Measurements from ENCODE around the gene SNAP29.
"Not testable (repeated sequence)": the region's sequence is repeated elsewhere in the genome, so short reads cannot be mapped to it uniquely, and the experiment has no call there.

SNAP29 gene

GRCh38 chr22:20873214-20873613 lies 14.4 kb downstream of the SNAP29 start:
- no peak for ATAC-seq
- Mint-ChIP-seq H3K9me3 (no peaks in the 10 kb centered on the region), H3K27me3 (no peaks in the 10 kb centered on the region), H3K27ac (peak overlapping the region in 1 of 2 donors; percentile 16), H3K4me1 (no peaks in the 10 kb centered on the region), H3K4me3 (no peak overlapping the region)
- no peak for DNase-seq

GRCh38 chr22:20875296-20875695 lies 16.5 kb downstream of the SNAP29 start:
- no peaks in the 10 kb centered on the region for H3K27me3 Mint-ChIP-seq
- no peak for DNase-seq
- no peak for ATAC-seq
- no peak overlapping the region for H3K4me3 Mint-ChIP-seq
- H3K4me1 Mint-ChIP-seq, result no peaks in the 10 kb centered on the region
- no peaks in the 10 kb centered on the region for H3K9me3 Mint-ChIP-seq
- H3K27ac Mint-ChIP-seq, result peak overlapping the region in 1 of 2 donors; percentile 5

- Mint-ChIP-seq H3K4me3 (no peak overlapping the region), H3K27ac (peak overlapping the region in 1 of 2 donors; percentile 64), H3K4me1 (no peaks in the 10 kb centered on the region), H3K27me3 (no peaks in the 10 kb centered on the region), H3K9me3 (no peaks in the 10 kb centered on the region)
- ATAC-seq, result no peak
- DNase-seq, result no peak
Measured at GRCh38 chr22:20877715-20878114, 18.9 kb downstream of the SNAP29 start.

GRCh38 chr22:20881231-20881630 lies 22.4 kb downstream of the SNAP29 start:
- no peaks in the 10 kb centered on the region for H3K9me3 Mint-ChIP-seq
- no peaks in the 10 kb centered on the region for H3K27me3 Mint-ChIP-seq
- DNase-seq (no peak), ATAC-seq (no peak)
- no peak overlapping the region for H3K27ac Mint-ChIP-seq
- H3K4me1 Mint-ChIP-seq, result peaks cover 6% of the 10 kb centered on the region
- no peak overlapping the region for H3K4me3 Mint-ChIP-seq

GRCh38 chr22:20881869-20882815 lies 23.3 kb downstream of the SNAP29 start:
- ATAC-seq, result no peak
- Mint-ChIP-seq H3K4me1 (peaks cover 6% of the 10 kb centered on the region), H3K9me3 (no peaks in the 10 kb centered on the region), H3K27ac (peak overlapping the region in 1 of 2 donors; percentile 40), H3K27me3 (no peaks in the 10 kb centered on the region), H3K4me3 (no peak overlapping the region)
- DNase-seq, result no peak

- Mint-ChIP-seq H3K4me3 (no peak overlapping the region), H3K27me3 (no peaks in the 10 kb centered on the region), H3K27ac (no peak overlapping the region), H3K4me1 (peaks cover 6% of the 10 kb centered on the region), H3K9me3 (no peaks in the 10 kb centered on the region)
- ATAC-seq (no peak), DNase-seq (no peak)
Measured at GRCh38 chr22:20882855-20883254, 24.0 kb downstream of the SNAP29 start.

- peak overlapping the region; percentile 32 to 76 for H3K27ac Mint-ChIP-seq
- H3K9me3 Mint-ChIP-seq, result no peaks in the 10 kb centered on the region
- no peak for ATAC-seq
- peaks cover 6% of the 10 kb centered on the region for H3K4me1 Mint-ChIP-seq
- H3K27me3 Mint-ChIP-seq, result no peaks in the 10 kb centered on the region
- DNase-seq, result no peak
- no peak overlapping the region for H3K4me3 Mint-ChIP-seq
Measured at GRCh38 chr22:20884454-20884853, 25.6 kb downstream of the SNAP29 start.

GRCh38 chr22:20885017-20885556 lies 26.3 kb downstream of the SNAP29 start:
- no peak for ATAC-seq
- peak overlapping the region in 1 of 2 donors; percentile 81 for H3K27ac Mint-ChIP-seq
- H3K4me3 Mint-ChIP-seq, result no peak overlapping the region
- no peaks in the 10 kb centered on the region for H3K9me3 Mint-ChIP-seq
- no peaks in the 10 kb centered on the region for H3K27me3 Mint-ChIP-seq
- DNase-seq, result no peak
- peaks cover 6% of the 10 kb centered on the region for H3K4me1 Mint-ChIP-seq

- peak; percentile 69 for ATAC-seq
- Mint-ChIP-seq H3K4me3 (no peak overlapping the region), H3K9me3 (no peaks in the 10 kb centered on the region), H3K27me3 (no peaks in the 10 kb centered on the region), H3K4me1 (peaks cover 6% of the 10 kb centered on the region), H3K27ac (peak overlapping the region in 1 of 2 donors; percentile 81)
- peak; percentile 12 to 36 for DNase-seq
Measured at GRCh38 chr22:20885557-20886323, 26.9 kb downstream of the SNAP29 start.

- no peaks in the 10 kb centered on the region for H3K9me3 Mint-ChIP-seq
- H3K27me3 Mint-ChIP-seq, result no peaks in the 10 kb centered on the region
- DNase-seq (no peak), ATAC-seq (no peak)
- no peak overlapping the region for H3K4me3 Mint-ChIP-seq
- H3K4me1 Mint-ChIP-seq, result peaks cover 6% of the 10 kb centered on the region
- H3K27ac Mint-ChIP-seq, result peak overlapping the region; percentile 56 to 66
Measured at GRCh38 chr22:20887375-20887774, 28.6 kb downstream of the SNAP29 start.

GRCh38 chr22:20889025-20889704 lies 30.4 kb downstream of the SNAP29 start:
- Mint-ChIP-seq H3K9me3 (no peaks in the 10 kb centered on the region), H3K4me3 (no peak overlapping the region), H3K4me1 (peaks cover 6% of the 10 kb centered on the region), H3K27me3 (no peaks in the 10 kb centered on the region), H3K27ac (no peak overlapping the region)
- ATAC-seq (no peak), DNase-seq (no peak)

- H3K9me3 Mint-ChIP-seq, result no peaks in the 10 kb centered on the region
- H3K27me3 Mint-ChIP-seq, result peaks cover 2% of the 10 kb centered on the region
- H3K27ac Mint-ChIP-seq, result peak overlapping the region in 1 of 2 donors; percentile 77
- peaks cover 6% of the 10 kb centered on the region for H3K4me1 Mint-ChIP-seq
- H3K4me3 Mint-ChIP-seq, result no peak overlapping the region
- DNase-seq (no peak), ATAC-seq (no peak)
Measured at GRCh38 chr22:20889904-20890540, 31.2 kb downstream of the SNAP29 start.

GRCh38 chr22:20890975-20891374 lies 32.2 kb downstream of the SNAP29 start:
- Mint-ChIP-seq H3K4me1 (no peaks in the 10 kb centered on the region), H3K4me3 (no peak overlapping the region), H3K9me3 (no peaks in the 10 kb centered on the region), H3K27ac (no peak overlapping the region), H3K27me3 (peaks cover 8% of the 10 kb centered on the region)
- ATAC-seq, result no peak
- DNase-seq, result no peak

- H3K4me3 Mint-ChIP-seq, H3K27me3 Mint-ChIP-seq, H3K9me3 Mint-ChIP-seq, H3K27ac Mint-ChIP-seq, H3K4me1 Mint-ChIP-seq, ATAC-seq, DNase-seq: not testable (repeated sequence)
Measured at GRCh38 chr22:20897737-20898136, 38.9 kb downstream of the SNAP29 start.

All from stimulated activated naive CD8-positive, alpha-beta T cell treated with anti-CD3 and anti-CD28 coated beads, Interleukin-15, amount 100 ng/mL, for 72 hours (primary cell).